ENCODE measurements around the gene SMYD3. TPM values are rescaled to one million over a fixed set of nuclear protein-coding genes. Genes with fewer than 3 reads are reported as not detected.

SMYD3 gene
- total and polyA plus RNA-seq, 2 of the 13 experiments (the other 11 are each of a cell fraction or from before 2014, with no cell fraction given): 27.7 to 35.8 TPM

- whole genome bisulfite sequencing (ENCODE audit: low lambda C conversion rate): 30% methylated on average over 2 of the region's 2 CpGs
- Histone ChIP-seq H3K27me3 (ENCODE audit: control insufficient read depth in 1 of 2, insufficient read depth in 2 of 2, low read length in 2 of 2) (peaks cover 0 to 4% of the 10 kb centered on the region in 2 experiments; a peak in 1 of 5 replicates), H3K4me2 (ENCODE audit: low read depth, low read length) (no peak overlapping the region), H3K4me1 (ENCODE audit: insufficient read depth, low read length) (peaks cover 30% of the 10 kb centered on the region), H3K79me2 (ENCODE audit: insufficient read depth, low read length) (no peaks in the 10 kb centered on the region), H3K27ac (ENCODE audit: extremely low read length, insufficient read depth, low read length) (no peak overlapping the region), H2AFZ (ENCODE audit: low read length) (no peak overlapping the region), H3K9me3 (ENCODE audit: low read length) (peaks cover 14% of the 10 kb centered on the region), H3K36me3 (replicated peaks in 1 of 2; ENCODE audit: control insufficient read depth in 1 of 2, insufficient read depth in 2 of 2, low read length in 2 of 2) (no peaks in the 10 kb centered on the region), H4K20me1 (ENCODE audit: insufficient read depth, low read length) (no peaks in the 10 kb centered on the region), H3K9ac (ENCODE audit: insufficient read depth, low read depth, low read length) (no peak overlapping the region), H3K4me3 (replicated peaks in 1 of 3; ENCODE audit: insufficient read depth in 1 of 3, low read depth in 2 of 3, low read length in 3 of 3) (no peak overlapping the region)
- no TSS peak for BruUV-seq (replicated peaks)
- intact Hi-C loops (cut with micrococcal nuclease; ENCODE audit: unreplicated experiment) (no loop called here), in situ Hi-C loops (cut with HindIII; ENCODE audit: extremely low pct_ligation_motif_present, low pct_unique_long_range_greater_than_20kb) (no loop called here)
- POLR2A ChIA-PET: no interaction called here
- DNase-seq (ENCODE audit: low spot score) (no peak), ATAC-seq (no peak), FAIRE-seq (no peak)
- TF ChIP-seq, protein P1, sequence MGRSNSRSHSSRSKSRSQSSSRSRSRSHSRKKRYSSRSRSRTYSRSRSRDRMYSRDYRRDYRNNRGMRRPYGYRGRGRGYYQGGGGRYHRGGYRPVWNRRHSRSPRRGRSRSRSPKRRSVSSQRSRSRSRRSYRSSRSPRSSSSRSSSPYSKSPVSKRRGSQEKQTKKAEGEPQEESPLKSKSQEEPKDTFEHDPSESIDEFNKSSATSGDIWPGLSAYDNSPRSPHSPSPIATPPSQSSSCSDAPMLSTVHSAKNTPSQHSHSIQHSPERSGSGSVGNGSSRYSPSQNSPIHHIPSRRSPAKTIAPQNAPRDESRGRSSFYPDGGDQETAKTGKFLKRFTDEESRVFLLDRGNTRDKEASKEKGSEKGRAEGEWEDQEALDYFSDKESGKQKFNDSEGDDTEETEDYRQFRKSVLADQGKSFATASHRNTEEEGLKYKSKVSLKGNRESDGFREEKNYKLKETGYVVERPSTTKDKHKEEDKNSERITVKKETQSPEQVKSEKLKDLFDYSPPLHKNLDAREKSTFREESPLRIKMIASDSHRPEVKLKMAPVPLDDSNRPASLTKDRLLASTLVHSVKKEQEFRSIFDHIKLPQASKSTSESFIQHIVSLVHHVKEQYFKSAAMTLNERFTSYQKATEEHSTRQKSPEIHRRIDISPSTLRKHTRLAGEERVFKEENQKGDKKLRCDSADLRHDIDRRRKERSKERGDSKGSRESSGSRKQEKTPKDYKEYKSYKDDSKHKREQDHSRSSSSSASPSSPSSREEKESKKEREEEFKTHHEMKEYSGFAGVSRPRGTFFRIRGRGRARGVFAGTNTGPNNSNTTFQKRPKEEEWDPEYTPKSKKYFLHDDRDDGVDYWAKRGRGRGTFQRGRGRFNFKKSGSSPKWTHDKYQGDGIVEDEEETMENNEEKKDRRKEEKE (IDR thresholded peaks at IDR 0.05): no peak
- TF ChIP-seq ZNF564 (CRISPR knock-in tag; IDR thresholded peaks at IDR 0.05) (no peak), ZNF557 (CRISPR knock-in tag; IDR thresholded peaks at IDR 0.05) (no peak), ZNF839 (CRISPR knock-in tag; IDR thresholded peaks at IDR 0.05; ENCODE audit: borderline replicate concordance) (no peak), FOXO1 (CRISPR knock-in tag; IDR thresholded peaks at IDR 0.05) (no peak), ZNF616 (CRISPR knock-in tag; IDR thresholded peaks at IDR 0.05; ENCODE audit: low read depth) (peak; percentile 99)
- TF ChIP-seq, protein P2, sequence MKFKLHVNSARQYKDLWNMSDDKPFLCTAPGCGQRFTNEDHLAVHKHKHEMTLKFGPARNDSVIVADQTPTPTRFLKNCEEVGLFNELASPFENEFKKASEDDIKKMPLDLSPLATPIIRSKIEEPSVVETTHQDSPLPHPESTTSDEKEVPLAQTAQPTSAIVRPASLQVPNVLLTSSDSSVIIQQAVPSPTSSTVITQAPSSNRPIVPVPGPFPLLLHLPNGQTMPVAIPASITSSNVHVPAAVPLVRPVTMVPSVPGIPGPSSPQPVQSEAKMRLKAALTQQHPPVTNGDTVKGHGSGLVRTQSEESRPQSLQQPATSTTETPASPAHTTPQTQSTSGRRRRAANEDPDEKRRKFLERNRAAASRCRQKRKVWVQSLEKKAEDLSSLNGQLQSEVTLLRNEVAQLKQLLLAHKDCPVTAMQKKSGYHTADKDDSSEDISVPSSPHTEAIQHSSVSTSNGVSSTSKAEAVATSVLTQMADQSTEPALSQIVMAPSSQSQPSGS (CRISPR knock-in tag; IDR thresholded peaks at IDR 0.05): no peak
- CTCF ChIA-PET (ENCODE audit: low intra/inter-chr PET ratio, low total read pairs): no interaction called here
These were observed 23.4 kb upstream of the SMYD3 start for GRCh38 chr1:246530482-246530881.
